ENCODE results near the gene NUCKS1. TPM values are rescaled to one million over a fixed set of nuclear protein-coding genes. Genes with fewer than 3 reads are reported as not detected.

NUCKS1 gene
- total and polyA plus RNA-seq, 2 of the 8 experiments (the other 6 are each of a cell fraction or from before 2014, with no cell fraction given): 126 to 461 TPM

GRCh38 chr1:205735218-205735617 lies 14.8 kb downstream of the NUCKS1 start:
- Histone ChIP-seq H3K27ac (ENCODE audit: low read depth, low read length) (no peak overlapping the region), H2BK15ac (ENCODE audit: low read length) (no peak overlapping the region), H3K4ac (replicated peaks; ENCODE audit: insufficient read length, low read depth, low read length) (no peak overlapping the region), H3K4me3 (ENCODE audit: extremely low read depth in 1 of 4, insufficient read depth in 2 of 4, low read depth in 3 of 4, low read length in 4 of 4) (no peak overlapping the region), H3K9ac (replicated peaks in 1 of 4; ENCODE audit: extremely low read depth in 1 of 4, low read depth in 3 of 4, low read length in 3 of 4) (no peak overlapping the region), H2AK5ac (ENCODE audit: low read depth, low read length) (no peak overlapping the region), H3K4me1 (replicated peaks in 1 of 4; ENCODE audit: control insufficient read depth in 3 of 4, insufficient read depth in 4 of 4, low read length in 3 of 4) (peaks cover 0 to 2% (median 0%) of the 10 kb centered on the region in 4 experiments; a peak in 1 of 7 replicates), H3K79me2 (ENCODE audit: control insufficient read depth in 1 of 2, insufficient read depth in 2 of 2, low read length in 2 of 2) (peaks cover 8 to 99% of the 10 kb centered on the region in 2 experiments), H4K91ac (replicated peaks; ENCODE audit: insufficient read length, low read length) (no peak overlapping the region), H3K18ac (ENCODE audit: extremely low read depth, low read length) (no peak overlapping the region), H4K5ac (ENCODE audit: insufficient read length, low read depth, low read length) (no peak overlapping the region), H2BK5ac (ENCODE audit: low read depth, low read length) (no peak overlapping the region), H3K79me1 (ENCODE audit: low read depth, low read length) (no peaks in the 10 kb centered on the region; the same call in 1 of the 2 replicates), H3K14ac (ENCODE audit: insufficient read length) (no peak overlapping the region), H4K8ac (ENCODE audit: extremely low read depth, insufficient read depth, low read length) (no peak overlapping the region), H3K23me2 (ENCODE audit: low read depth, low read length) (no peaks in the 10 kb centered on the region), H3K4me2 (ENCODE audit: insufficient read depth in 1 of 2, low read depth in 2 of 2, low read length in 2 of 2) (no peak overlapping the region), H4K20me1 (replicated peaks in 1 of 2; ENCODE audit: control insufficient read depth in 1 of 2, insufficient read depth in 2 of 2, low read length in 2 of 2) (peaks cover 12 to 18% of the 10 kb centered on the region in 2 experiments), H3K23ac (ENCODE audit: insufficient read length) (no peak overlapping the region), H3K56ac (replicated peaks; ENCODE audit: insufficient read length, low read depth, low read length) (no peak overlapping the region), H2BK12ac (ENCODE audit: low read depth, low read length) (no peak overlapping the region), H3K9me3 (ENCODE audit: insufficient read depth in 2 of 2, low read depth in 1 of 2, low read length in 1 of 2) (no peaks in the 10 kb centered on the region), H3K36me3 (ENCODE audit: control insufficient read depth in 2 of 4, insufficient read depth in 4 of 4, low read length in 3 of 4) (peaks cover 0 to 19% (median 4%) of the 10 kb centered on the region in 4 experiments; a peak in 4 of 8 replicates), H2BK20ac (ENCODE audit: low read length) (no peak overlapping the region), H3K27me3 (replicated peaks in 1 of 4; ENCODE audit: control insufficient read depth in 3 of 4, extremely low read depth in 1 of 4, insufficient read depth in 3 of 4, low read length in 3 of 4) (no peaks in the 10 kb centered on the region), H2BK120ac (replicated peaks; ENCODE audit: low read depth, low read length) (no peak overlapping the region), H2AFZ (ENCODE audit: low read length) (no peak overlapping the region)
- DNase-seq (ENCODE audit: low read depth in 1 of 2, low spot score in 2 of 2) (no peak), FAIRE-seq (peak; percentile 7)
- WGBS, 2 experiments (ENCODE audit: extremely low coverage in 1 of 2, insufficient coverage in 1 of 2, insufficient read length in 1 of 2, insufficient replicate concordance in 2 of 2, low coverage in 1 of 2, low lambda C conversion rate in 2 of 2, missing lambda C conversion rate in 1 of 2): 90% methylated on average over 1 of the region's 1 CpG; no CpG with 5 or more reads in 1 of the 2 experiments
- ChIA-PET CTCF (ENCODE audit: partially characterized antibody) (interaction anchor here (0.6 to 3.1 kb wide), 6 partner anchors 10 to 172 kb away, joined by 3 to 15 read pairs (median 4); no protein-coding TSS in a partner anchor), POLR2A (ENCODE audit: partially characterized antibody) (interaction anchor here (1.1 to 10.7 kb wide), 4 partner anchors 10 to 14 kb away, joined by 3 to 61 read pairs (median 8); no protein-coding TSS in a partner anchor)
- TF ChIP-seq SP1 (IDR thresholded peaks at IDR 0.05; ENCODE audit: low read depth, low read length): no peak
- TF ChIP-seq ATF3 (IDR thresholded peaks at IDR 0.05; ENCODE audit: insufficient read depth, low read depth, low read length): no peak
- TF ChIP-seq PHF8 (conservative IDR thresholded peaks at IDR 0.05; ENCODE audit: low read depth, low read length): no peak
- no peak for TF ChIP-seq SP4 (IDR thresholded peaks at IDR 0.05; ENCODE audit: low read length)
- TF ChIP-seq FOSL1 (IDR thresholded peaks at IDR 0.05; ENCODE audit: insufficient read depth, low read depth, low read length): no peak

Data from H1 (cell line).